GM19372 (cell line): Measurements from ENCODE around the gene SEC24C.

ENCODE experiments used
- ATAC-seq: cut with Tn5 transposase; IDR thresholded peaks from one replicate; pipeline ENCODE4 v1.9.1; 2021; ENCODE audit warnings: mild to moderate bottlenecking, low read depth, moderate library complexity; ENCODE audit not compliant: unreplicated experiment

Gene SEC24C

GRCh38 chr10:73809061-73809818 lies 65.1 kb downstream of the SEC24C start:
- no peak for ATAC-seq

- no peak for ATAC-seq
Observed at GRCh38 chr10:73810358-73810734, 66.2 kb downstream of the SEC24C start.

- ATAC-seq = peak; percentile 26
Observed at GRCh38 chr10:73810735-73811465, 66.7 kb downstream of the SEC24C start.

GRCh38 chr10:73812657-73813056 lies 68.5 kb downstream of the SEC24C start:
- no peak for ATAC-seq

GRCh38 chr10:73813333-73813732 lies 69.2 kb downstream of the SEC24C start:
- ATAC-seq = no peak

- no peak for ATAC-seq
Observed at GRCh38 chr10:73814276-73814895, 70.2 kb downstream of the SEC24C start.

GRCh38 chr10:73814896-73815718 lies 70.9 kb downstream of the SEC24C start:
- no peak for ATAC-seq

- no peak for ATAC-seq
Observed at GRCh38 chr10:73815719-73816030, 71.5 kb downstream of the SEC24C start.

GRCh38 chr10:73816917-73817729 lies 73.0 kb downstream of the SEC24C start:
- ATAC-seq = no peak

GRCh38 chr10:73817826-73818225 lies 73.7 kb downstream of the SEC24C start:
- no peak for ATAC-seq

GRCh38 chr10:73818402-73818801 lies 74.2 kb downstream of the SEC24C start:
- no peak for ATAC-seq

GRCh38 chr10:73819081-73819480 lies 74.9 kb downstream of the SEC24C start:
- no peak for ATAC-seq

- no peak for ATAC-seq
Observed at GRCh38 chr10:73819513-73820093, 75.4 kb downstream of the SEC24C start.
